ENCODE results near the gene QKI. TPM values are rescaled to one million over a fixed set of nuclear protein-coding genes. Genes with fewer than 3 reads are reported as not detected.
A peak's percentile ranks its signal among the peaks of the same experiment; 100 is the strongest.
"Not testable (repeated sequence)": the region's sequence is repeated elsewhere in the genome, so short reads cannot be mapped to it uniquely, and the experiment has no call there.

The QKI gene
- polyA plus RNA-seq, 1 donor from 2014 or later = 9.3 TPM

DNA sequence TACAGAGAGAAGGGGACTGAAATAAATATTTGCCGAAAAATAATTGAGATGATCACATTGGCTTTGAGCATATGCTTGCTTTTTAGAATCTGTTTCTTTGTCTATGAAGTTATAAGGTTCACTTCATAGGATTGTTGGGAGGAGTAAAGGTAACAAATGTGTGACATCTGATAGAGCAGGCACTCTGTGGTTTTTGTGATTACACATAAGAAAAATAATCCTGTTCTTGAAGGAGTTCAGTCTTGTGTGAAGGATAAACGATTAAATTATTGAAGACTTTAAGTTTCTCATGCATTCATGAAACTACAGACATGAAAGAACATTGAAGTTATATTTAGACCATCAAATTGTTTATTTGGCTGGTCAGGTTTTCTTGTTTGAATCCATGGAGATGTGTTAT lies 45.0 kb downstream of the QKI start:
- Mint-ChIP-seq H3K36me3 (peaks cover 3% of the 10 kb centered on the region), H3K27me3 (no peaks in the 10 kb centered on the region), H3K9me3 (no peaks in the 10 kb centered on the region), H3K4me3 (peak overlapping the region; percentile 12 to 94 (median 36)), H3K27ac (peak overlapping the region; percentile 87 to 97 (median 94)), H3K4me1 (peaks cover 33 to 51% (median 39%) of the 10 kb centered on the region in 3 donors)

DNA sequence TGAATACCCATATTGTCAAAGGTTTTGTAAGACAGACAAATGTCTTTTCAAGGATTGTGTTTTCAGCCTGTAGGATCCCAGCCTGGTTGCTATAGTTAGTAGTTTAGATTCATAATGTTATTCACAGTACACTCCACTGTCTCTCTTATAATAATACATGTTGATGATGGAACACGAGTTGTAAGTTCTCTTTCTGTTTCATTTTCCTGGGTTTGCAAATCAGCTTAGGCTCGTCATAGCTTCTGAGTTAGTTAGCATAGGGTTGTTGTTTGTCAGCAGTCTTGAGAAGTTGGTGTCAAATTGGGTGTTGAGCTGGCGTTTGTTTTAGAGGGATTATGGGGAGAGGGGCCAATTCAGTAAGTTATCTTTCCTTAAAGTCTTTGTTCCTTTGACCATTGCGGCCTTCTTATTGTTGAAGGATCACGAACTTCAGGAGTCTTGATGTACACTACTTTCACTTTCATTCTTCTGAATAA lies 45.8 kb downstream of the QKI start:
- peaks cover 3% of the 10 kb centered on the region for H3K36me3 Mint-ChIP-seq
- no peaks in the 10 kb centered on the region for H3K27me3 Mint-ChIP-seq
- H3K9me3 Mint-ChIP-seq = no peaks in the 10 kb centered on the region
- peak overlapping the region; percentile 87 to 94 (median 93) for H3K4me3 Mint-ChIP-seq
- H3K27ac Mint-ChIP-seq = peak overlapping the region; percentile 87 to 97 (median 94)
- H3K4me1 Mint-ChIP-seq = peaks cover 33 to 51% (median 43%) of the 10 kb centered on the region in 3 donors

DNA sequence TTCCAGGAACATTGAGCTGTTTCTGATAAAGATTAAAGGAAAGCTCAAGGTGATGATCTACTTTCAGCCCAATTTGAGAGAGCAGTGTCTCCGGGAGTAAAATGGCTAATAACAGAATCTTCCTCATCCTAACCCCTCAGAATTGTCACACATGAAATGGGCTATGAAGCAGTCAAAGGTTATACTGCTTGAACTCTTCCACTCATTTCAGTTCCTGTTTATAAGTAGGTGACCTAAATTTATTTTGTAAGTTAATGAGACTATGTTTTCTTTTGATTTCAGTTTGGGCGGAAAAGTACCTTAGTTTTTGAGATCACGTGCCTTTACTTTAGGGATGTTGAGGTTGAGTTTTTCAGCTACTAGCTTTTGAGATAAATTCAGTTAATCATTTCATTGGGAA lies 47.2 kb downstream of the QKI start:
- peak overlapping the region in 1 of 4 donors; percentile 42 for H3K4me3 Mint-ChIP-seq
- H3K36me3 Mint-ChIP-seq = no peaks in the 10 kb centered on the region

DNA sequence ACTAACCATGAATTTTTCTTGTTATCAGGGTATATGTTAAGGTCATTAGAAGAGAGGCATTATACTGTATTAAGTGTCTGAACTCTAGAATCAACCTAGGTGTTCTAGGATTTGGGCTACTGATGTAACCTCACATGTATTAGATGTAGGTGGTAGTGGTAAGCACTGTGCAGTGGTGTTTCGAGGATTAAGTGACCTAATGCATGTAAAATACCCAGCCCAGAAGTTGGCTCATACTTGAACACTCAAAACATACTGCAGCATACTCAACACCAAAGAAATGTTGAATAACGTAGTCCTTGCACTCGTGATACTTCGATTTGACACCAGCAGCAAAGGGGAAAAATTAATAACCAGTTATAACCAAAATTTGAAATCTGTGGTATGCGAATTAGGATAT lies 48.7 kb downstream of the QKI start:
- H3K4me1 Mint-ChIP-seq = peaks cover 17 to 44% (median 36%) of the 10 kb centered on the region in 3 donors
- no peak overlapping the region for H3K4me3 Mint-ChIP-seq
- H3K27ac Mint-ChIP-seq = peak overlapping the region in 1 of 3 donors; percentile 9
- H3K27me3 Mint-ChIP-seq = no peaks in the 10 kb centered on the region
- no peaks in the 10 kb centered on the region for H3K9me3 Mint-ChIP-seq
- H3K36me3 Mint-ChIP-seq = no peaks in the 10 kb centered on the region

More for the DNA sequence above, 47.2 kb downstream of the QKI start:
- H3K9me3 Mint-ChIP-seq = no peaks in the 10 kb centered on the region
- peaks cover 29 to 55% (median 38%) of the 10 kb centered on the region in 3 donors for H3K4me1 Mint-ChIP-seq
- H3K27ac Mint-ChIP-seq = peak overlapping the region in 1 of 3 donors; percentile 94
- H3K27me3 Mint-ChIP-seq = no peaks in the 10 kb centered on the region

DNA sequence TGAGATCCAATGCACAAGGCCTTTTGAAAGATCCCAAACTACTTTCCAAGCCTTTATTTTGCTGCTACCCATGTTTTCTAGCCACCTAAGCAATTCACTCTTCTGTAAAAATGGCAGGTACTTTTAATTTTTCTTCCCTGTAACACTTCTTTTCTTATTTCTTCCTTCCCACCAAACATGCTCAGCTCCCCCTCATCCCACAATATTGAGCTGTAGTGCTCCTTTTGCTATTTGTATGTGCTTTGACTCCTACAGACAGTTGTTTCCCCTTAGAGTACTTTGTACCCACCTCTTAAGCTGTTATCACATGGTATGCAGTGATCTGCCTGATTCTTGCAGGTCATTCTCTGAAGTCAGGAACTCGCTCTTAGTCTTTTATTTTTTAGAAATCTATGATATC lies 49.3 kb downstream of the QKI start:
- peak overlapping the region in 1 of 4 donors; percentile 41 for H3K4me3 Mint-ChIP-seq
- H3K36me3 Mint-ChIP-seq = no peaks in the 10 kb centered on the region
- no peak overlapping the region for H3K27ac Mint-ChIP-seq
- peaks cover 14 to 42% (median 35%) of the 10 kb centered on the region in 3 donors for H3K4me1 Mint-ChIP-seq
- H3K9me3 Mint-ChIP-seq = no peaks in the 10 kb centered on the region
- no peaks in the 10 kb centered on the region for H3K27me3 Mint-ChIP-seq

DNA sequence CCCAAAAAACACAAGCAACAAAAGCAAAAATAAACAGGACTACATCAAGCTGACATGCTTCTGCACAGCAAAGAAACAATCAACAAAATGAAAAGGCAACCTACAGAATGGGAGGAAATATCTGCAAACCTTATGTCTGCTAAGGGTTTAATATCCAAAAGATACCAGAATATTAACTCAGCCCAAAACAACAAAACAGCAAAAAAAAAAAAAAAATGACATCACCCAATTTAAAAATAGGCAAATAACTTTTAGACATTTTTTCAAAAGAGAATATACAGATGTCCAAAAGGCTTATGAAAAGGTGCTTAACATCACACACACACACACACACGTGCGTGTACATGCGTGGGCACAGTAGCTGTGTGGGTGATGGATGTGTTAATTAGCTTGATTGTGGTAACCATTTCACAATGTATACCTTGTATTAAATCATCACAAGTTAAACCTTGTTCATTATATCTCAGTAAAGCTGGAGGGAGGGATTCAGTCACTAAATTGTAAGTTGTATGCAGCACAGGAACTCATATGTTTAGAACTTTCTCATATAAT lies 52.4 kb downstream of the QKI start:
- peaks cover under 1 to 34% (median 16%) of the 10 kb centered on the region in 3 donors for H3K4me1 Mint-ChIP-seq
- no peaks in the 10 kb centered on the region for H3K27me3 Mint-ChIP-seq
- H3K27ac Mint-ChIP-seq = no peak overlapping the region
- H3K4me3 Mint-ChIP-seq = peak overlapping the region in 1 of 4 donors; percentile 34
- H3K36me3 Mint-ChIP-seq = peaks cover 16% of the 10 kb centered on the region
- peaks cover 0 to 23% (median 5%) of the 10 kb centered on the region in 3 donors for H3K9me3 Mint-ChIP-seq

DNA sequence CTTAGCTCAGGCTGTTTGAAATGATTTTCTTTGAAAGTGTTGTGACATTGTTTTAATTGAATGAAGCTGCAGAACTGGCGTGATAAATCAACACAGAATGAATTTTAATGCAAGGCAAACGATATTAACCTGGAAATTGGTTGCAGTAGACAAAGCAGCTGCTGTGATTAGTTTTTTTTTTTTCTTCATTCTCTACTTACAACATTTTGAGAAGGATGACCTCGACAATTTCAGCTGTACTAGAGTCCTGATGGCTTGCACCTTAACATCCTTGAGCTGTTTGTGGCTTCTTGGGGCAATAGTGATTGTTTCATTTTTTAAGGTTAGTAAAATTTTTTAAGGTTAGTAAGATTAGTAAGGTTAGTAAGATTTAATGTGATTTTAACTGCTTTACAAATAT lies 54.2 kb downstream of the QKI start:
- no peak overlapping the region for H3K4me3 Mint-ChIP-seq
- H3K4me1 Mint-ChIP-seq = peaks cover 4 to 34% (median 17%) of the 10 kb centered on the region in 3 donors
- peaks cover 20% of the 10 kb centered on the region for H3K36me3 Mint-ChIP-seq

DNA sequence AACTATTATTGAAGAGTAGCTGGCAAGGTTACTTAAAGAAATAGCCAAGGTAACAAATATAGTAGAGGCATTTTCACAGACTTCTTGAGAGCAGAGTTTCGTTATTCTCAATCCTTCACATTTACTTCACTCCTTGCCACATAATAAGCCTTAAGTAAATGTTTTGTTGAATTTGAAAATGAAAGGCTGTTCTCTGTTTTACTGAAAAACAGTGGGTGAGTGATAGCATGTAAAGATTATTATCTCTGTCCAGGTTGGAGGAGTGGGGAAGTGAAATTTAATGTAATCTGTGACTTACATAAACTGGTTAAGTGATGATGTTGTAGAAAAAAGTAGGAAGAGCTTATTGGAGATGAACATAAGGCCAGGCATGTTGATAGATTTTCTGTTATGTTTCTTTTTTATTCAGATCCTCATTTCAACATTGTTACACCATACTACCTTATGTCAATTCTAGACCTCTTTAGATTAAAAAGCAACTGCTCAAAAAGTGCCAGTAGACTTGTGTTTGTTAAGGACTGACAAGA lies 55.0 kb downstream of the QKI start:
- H3K27ac Mint-ChIP-seq = peak overlapping the region in 1 of 3 donors; percentile 35
- H3K27me3 Mint-ChIP-seq = no peaks in the 10 kb centered on the region
- H3K4me3 Mint-ChIP-seq = peak overlapping the region in 1 of 4 donors; percentile 7
- H3K4me1 Mint-ChIP-seq = peaks cover 4 to 38% (median 17%) of the 10 kb centered on the region in 3 donors
- peaks cover 0 to 23% (median 5%) of the 10 kb centered on the region in 3 donors for H3K9me3 Mint-ChIP-seq
- H3K36me3 Mint-ChIP-seq = peaks cover 20% of the 10 kb centered on the region

More for the DNA sequence above, 54.2 kb downstream of the QKI start:
- Mint-ChIP-seq H3K27ac (no peak overlapping the region), H3K27me3 (no peaks in the 10 kb centered on the region), H3K9me3 (peaks cover 0 to 23% (median 5%) of the 10 kb centered on the region in 3 donors)

DNA sequence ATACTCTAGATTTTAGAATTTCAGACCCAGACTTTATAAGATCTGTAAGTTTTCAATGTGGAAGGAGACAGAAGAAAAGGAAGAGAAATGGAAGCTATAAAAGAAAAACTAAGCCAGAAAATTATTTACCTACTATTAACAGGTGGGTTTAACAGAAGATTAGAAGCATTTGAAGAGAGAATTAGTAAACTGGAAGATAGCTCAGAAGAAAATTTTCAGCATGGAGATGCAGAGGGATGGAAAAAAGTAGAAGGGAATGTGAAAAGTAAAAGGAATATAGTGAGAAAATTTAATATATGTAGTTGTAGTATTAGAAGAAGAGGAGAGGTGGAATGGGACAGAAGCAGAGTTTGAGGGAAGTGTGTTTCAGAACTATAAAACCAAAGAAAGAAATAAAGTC lies 56.1 kb downstream of the QKI start:
- H3K36me3 Mint-ChIP-seq = peaks cover 20% of the 10 kb centered on the region
- no peaks in the 10 kb centered on the region for H3K27me3 Mint-ChIP-seq
- no peak overlapping the region for H3K27ac Mint-ChIP-seq
- H3K9me3 Mint-ChIP-seq = peaks cover 0 to 23% (median 5%) of the 10 kb centered on the region in 3 donors
- H3K4me1 Mint-ChIP-seq = peaks cover 4 to 34% (median 17%) of the 10 kb centered on the region in 3 donors
- no peak overlapping the region for H3K4me3 Mint-ChIP-seq

DNA sequence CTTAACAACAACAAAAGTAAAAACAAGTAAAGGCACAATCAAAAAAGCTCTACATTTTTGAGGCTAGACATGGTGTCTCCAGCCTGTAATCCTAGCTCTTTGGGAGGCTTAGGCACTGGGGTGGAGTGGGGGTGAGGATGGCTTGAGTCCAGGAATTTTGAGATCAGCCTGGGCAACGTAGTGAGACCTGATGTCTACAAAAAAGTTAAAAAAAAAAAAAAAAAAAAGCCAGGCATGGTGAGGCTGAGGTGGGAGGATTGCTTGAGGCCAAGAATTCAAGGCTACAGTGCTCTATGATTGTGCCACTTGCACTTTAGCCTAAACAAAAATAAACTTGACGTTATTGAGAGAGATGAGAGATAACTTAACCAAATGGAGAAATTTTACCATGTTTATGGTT lies 60.1 kb downstream of the QKI start:
- peaks cover 5 to 19% (median 8%) of the 10 kb centered on the region in 3 donors for H3K4me1 Mint-ChIP-seq
- H3K9me3 Mint-ChIP-seq = peaks cover 0 to 18% (median 5%) of the 10 kb centered on the region in 3 donors

DNA sequence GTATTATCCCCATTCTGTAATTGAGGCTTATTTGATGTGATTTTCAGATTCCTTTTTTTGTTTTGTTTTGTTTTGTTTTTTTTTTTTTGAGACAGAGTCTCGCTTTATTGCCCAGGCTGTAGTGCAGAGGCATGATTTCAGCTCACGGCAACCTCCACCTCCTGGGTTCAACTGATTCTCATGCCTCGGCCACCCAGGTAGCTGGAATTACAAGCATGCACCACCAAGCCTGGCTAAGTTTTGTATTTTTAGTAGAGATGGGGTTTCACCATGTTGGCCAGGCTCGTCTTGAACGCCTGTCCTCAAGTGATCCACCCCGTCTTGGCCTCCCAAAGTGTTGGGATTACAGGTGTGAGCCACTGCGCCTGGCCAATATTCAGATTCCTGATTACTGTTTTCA lies 62.4 kb downstream of the QKI start:
- not testable (repeated sequence) for H3K9me3 Mint-ChIP-seq, H3K4me3 Mint-ChIP-seq, H3K27ac Mint-ChIP-seq, H3K27me3 Mint-ChIP-seq
- H3K4me1 Mint-ChIP-seq = peaks cover 5 to 16% (median 10%) of the 10 kb centered on the region in 3 donors
- H3K36me3 Mint-ChIP-seq = peaks cover 19% of the 10 kb centered on the region

More for the DNA sequence above, 60.1 kb downstream of the QKI start:
- Mint-ChIP-seq H3K4me3 (no peak overlapping the region), H3K27me3 (no peaks in the 10 kb centered on the region), H3K27ac (no peak overlapping the region), H3K36me3 (peaks cover 20% of the 10 kb centered on the region)

DNA sequence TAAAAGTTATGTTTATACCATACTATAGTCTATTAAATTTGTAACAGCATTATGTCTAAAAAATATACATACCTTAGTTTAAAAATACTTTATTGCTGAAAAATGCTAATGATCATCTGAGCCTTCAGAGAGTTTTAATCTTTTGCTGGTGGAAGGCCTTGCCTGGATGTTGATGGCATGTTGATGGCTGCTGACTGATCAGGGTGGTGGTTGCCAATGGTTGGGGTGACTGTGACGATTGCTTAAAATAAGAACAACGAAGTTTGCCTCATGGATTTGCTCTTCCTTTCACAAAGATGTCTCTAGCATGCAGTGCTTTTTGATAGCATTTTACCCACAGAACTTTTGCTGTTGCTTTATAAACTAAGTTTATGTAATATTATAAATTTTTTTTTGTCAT lies 68.6 kb downstream of the QKI start:
- H3K4me3 Mint-ChIP-seq = no peak overlapping the region
- H3K4me1 Mint-ChIP-seq = peaks cover 18 to 39% (median 28%) of the 10 kb centered on the region in 3 donors
- H3K27me3 Mint-ChIP-seq = no peaks in the 10 kb centered on the region
- no peaks in the 10 kb centered on the region for H3K9me3 Mint-ChIP-seq
- H3K36me3 Mint-ChIP-seq = peaks cover 16% of the 10 kb centered on the region
- no peak overlapping the region for H3K27ac Mint-ChIP-seq

DNA sequence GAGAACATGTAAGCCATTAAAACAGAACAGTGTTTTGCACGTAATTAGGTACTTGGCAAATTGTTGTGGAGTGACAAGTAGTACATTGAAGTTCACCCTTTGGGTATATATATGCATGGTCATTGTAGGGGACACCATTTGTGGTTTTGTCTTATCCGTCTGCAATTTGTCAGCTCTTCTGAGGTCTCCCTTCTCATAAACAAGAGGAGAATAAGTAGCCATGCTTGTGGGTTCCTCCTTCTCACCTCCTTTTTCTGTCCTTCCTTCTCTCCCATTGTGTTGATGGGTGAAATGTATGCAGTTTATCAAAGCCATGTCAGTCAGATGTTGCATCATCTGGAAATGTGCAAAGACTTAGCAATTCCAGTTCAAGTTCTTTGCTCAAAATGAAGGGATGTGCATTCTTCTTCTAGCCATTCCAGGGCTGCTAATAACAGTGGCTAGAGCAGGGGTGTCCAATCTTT lies 70.9 kb downstream of the QKI start:
- Mint-ChIP-seq H3K36me3 (peaks cover 14% of the 10 kb centered on the region), H3K27ac (no peak overlapping the region), H3K27me3 (no peaks in the 10 kb centered on the region), H3K4me3 (no peak overlapping the region), H3K4me1 (peaks cover 21 to 49% (median 40%) of the 10 kb centered on the region in 3 donors), H3K9me3 (no peaks in the 10 kb centered on the region)

DNA sequence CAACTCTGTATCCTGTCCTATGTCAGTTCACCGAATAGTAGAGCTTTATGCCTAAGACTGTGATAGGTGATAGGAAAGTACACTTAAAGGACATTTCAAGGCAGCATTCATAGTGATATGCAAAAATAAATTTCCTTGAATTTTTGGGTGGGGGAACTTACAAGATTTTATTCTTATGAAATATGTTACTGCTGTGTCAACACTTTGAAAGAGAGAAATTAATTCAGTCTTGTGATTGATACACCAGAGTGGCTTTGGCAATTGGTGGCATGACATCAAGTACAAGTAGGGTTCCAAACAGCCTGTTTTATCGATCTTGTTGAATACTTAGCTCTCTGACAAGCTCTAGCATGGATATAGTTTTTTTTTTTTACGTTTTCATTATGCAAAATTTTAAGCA lies 72.3 kb downstream of the QKI start:
- peaks cover 9% of the 10 kb centered on the region for H3K36me3 Mint-ChIP-seq
- no peaks in the 10 kb centered on the region for H3K9me3 Mint-ChIP-seq
- no peak overlapping the region for H3K4me3 Mint-ChIP-seq
- no peak overlapping the region for H3K27ac Mint-ChIP-seq
- peaks cover 23 to 48% (median 45%) of the 10 kb centered on the region in 3 donors for H3K4me1 Mint-ChIP-seq
- H3K27me3 Mint-ChIP-seq = no peaks in the 10 kb centered on the region

DNA sequence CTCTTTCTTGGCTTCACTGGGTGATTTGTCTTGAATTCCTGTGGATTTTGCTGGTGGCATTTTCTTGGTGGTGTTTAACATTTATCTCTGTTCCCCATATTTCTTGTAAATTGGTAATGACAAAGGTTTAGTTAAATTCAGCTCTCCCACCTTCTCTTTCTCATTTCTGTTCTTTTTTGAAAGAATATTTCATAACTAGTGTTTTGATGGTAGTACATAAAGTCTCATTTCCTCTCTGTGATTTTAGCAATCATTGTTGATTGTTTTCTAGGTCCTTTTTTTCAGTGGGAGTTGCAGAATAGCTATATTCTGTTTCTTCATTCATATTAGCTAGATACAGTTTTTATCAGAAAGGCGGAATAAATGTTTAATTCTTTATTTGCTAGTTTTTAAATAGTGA lies 73.1 kb downstream of the QKI start:
- Mint-ChIP-seq H3K4me3 (peak overlapping the region in 1 of 4 donors; percentile 17), H3K27me3 (no peaks in the 10 kb centered on the region), H3K36me3 (peaks cover 9% of the 10 kb centered on the region), H3K27ac (no peak overlapping the region), H3K4me1 (peaks cover 24 to 48% (median 45%) of the 10 kb centered on the region in 3 donors), H3K9me3 (no peaks in the 10 kb centered on the region)

Measured in IgD-negative memory B cell (primary cell).